ENCODE measurements around the gene DACT3.
A peak's percentile ranks its signal among the peaks of the same experiment; 100 is the strongest.

DACT3 gene

GRCh38 chr19:46610413-46610775 lies 50.6 kb downstream of the DACT3 start:
- no peak for DNase-seq

GRCh38 chr19:46609511-46610412 lies 51.2 kb downstream of the DACT3 start:
- no peak for DNase-seq

DNA sequence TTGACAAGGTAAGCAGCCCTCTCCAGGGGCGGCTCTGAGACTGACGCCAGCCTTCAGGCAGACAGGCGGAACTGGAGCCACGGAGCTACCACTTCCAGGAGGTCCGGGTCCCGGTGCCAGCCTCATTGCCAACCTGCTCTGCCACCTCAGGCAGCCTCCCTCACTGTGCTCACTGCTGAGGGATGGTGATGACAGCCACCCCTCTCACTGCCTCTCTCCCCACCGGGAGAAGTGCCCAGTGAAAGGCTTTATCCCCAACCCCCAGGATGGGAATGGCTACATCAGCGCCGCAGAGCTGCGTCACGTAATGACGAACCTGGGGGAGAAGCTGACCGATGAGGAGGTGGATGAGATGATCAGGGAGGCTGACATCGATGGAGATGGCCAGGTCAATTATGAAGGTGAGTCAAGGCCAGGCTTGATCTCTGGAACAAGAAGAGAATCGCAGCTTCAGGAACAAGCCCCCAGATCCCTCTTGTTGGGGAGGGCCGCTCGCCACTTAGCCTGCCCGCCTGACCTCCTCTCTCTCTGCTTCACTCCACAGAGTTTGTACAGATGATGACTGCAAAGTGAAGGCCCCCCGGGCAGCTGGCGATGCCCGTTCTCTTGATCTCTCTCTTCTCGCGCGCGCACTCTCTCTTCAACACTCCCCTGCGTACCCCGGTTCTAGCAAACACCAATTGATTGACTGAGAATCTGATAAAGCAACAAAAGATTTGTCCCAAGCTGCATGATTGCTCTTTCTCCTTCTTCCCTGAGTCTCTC lies 52.2 kb downstream of the DACT3 start:
- DNase-seq = no peak

GRCh38 chr19:46608178-46608577 lies 52.8 kb downstream of the DACT3 start:
- no peak for DNase-seq

DNA sequence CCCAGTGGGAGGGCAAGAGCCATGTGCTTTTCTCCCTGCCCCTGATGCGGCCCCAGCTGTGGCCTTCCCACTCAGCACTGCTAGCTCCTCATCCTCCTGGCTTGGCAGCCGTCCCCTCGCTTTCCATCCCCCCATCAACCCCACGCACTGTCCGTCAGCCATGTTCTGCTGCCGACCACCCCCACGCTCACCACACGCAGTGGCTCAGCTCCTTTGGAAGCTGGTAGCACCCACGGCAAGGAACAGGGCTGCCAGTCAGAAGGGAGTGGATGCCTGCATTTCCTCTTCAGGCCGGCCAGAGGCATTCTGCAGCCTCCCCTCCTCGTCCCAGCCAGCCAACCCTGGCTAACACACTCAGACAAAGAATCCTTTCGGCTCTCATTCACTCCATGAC lies 53.5 kb downstream of the DACT3 start:
- no peak for DNase-seq

- no peak for DNase-seq
Observed at GRCh38 chr19:46606681-46607447, 54.1 kb downstream of the DACT3 start.

- no peak for DNase-seq
Observed at GRCh38 chr19:46606019-46606418, 55.0 kb downstream of the DACT3 start.

DNA sequence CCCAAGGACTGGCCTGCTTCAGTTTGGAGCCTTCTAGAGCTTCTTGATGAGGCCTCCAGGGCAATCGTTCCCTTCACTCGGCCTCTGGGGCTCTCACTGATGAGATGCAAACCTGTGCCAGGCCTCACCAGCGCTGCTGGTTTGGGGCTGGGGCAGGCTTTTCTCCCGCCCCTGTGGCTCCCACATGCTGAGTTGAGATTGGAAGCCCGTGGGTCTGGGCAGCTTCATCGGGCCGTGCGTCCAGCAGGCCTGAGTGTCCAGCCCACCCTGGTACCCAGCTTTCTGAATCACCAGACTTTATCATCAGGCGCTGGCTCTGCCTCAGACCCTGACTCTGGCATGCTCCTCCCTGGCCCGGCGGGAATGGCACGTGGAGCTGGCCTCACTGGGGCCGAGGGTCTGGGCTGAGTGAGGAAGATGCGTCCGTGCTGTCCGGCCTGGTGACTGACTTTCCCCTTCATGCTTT lies 55.6 kb downstream of the DACT3 start:
- DNase-seq = no peak

DNA sequence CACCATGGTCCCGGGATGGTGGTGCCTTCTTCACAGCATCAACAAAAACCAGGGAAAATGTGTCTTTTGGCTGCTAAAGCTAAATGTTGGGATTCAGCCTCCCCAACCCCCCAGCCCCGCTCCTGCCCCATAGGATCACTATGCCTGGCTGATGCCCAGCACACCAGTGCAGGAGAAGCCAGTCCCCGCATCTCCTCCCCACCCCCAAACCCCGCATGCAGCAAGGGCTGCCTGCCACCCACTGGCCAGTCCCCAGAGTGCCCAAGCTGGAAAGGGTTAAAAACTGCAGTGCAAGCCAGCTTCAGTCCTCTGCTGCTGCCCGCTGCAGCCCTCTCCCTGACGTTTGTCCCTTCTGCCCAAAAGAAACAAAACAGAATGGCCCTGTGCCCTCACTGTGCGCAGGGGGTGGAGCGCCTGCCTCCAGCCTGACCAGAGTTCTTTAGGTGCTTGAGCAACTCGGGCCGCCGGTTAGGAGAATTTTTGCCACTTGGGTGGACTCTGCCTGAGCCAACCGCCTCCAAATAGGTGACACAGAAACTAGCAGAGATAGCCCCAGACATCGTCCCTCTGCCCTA lies 56.1 kb downstream of the DACT3 start:
- no peak for DNase-seq

DNA sequence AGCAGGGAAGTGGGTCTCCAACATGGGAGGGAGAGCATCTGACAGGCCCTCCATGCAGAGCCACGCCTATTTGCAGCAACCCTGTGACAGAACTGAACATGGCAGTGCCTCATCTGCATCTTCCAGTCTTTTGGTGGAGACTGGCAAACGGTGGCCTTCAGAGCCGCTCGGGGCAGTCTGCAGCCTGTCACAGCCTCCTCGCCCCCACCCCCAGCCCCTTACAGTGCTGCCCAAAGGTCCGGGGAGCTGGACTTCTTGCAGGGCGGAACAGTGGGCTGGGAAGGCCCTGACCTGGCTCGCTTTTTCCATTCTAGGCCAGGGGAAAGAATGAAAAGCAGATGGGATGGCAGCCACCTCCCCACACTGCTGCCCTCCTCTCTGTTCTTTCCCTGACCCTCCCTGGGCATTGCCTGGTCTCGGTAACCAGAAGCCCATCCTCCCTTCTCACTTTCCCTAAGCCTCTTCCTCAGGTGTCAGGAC lies 57.2 kb downstream of the DACT3 start:
- no peak for DNase-seq

DNA sequence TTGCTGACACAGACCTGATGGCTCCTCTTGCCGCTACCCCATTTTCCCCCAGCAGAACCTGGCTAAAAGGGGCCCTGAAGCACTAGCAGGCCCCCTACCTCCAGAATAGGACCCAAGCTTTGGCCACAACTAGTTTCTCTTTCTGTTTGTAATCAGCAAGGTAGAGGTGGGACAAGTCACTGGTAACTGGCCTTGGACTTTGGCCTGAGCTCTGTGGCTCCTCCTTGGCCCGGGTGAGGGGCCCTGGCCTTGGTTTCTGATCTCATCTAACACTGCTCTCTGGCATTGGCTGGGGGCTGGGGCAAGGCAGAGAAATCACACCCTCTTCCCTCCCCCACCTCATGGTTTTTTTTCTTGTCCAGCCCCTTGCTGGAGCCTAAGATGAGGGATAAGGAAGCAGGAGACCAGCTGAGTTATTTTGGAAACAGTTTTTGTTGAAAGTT lies 57.8 kb downstream of the DACT3 start:
- no peak for DNase-seq

GRCh38 chr19:46602392-46603194 lies 58.4 kb downstream of the DACT3 start:
- DNase-seq = no peak

DNA sequence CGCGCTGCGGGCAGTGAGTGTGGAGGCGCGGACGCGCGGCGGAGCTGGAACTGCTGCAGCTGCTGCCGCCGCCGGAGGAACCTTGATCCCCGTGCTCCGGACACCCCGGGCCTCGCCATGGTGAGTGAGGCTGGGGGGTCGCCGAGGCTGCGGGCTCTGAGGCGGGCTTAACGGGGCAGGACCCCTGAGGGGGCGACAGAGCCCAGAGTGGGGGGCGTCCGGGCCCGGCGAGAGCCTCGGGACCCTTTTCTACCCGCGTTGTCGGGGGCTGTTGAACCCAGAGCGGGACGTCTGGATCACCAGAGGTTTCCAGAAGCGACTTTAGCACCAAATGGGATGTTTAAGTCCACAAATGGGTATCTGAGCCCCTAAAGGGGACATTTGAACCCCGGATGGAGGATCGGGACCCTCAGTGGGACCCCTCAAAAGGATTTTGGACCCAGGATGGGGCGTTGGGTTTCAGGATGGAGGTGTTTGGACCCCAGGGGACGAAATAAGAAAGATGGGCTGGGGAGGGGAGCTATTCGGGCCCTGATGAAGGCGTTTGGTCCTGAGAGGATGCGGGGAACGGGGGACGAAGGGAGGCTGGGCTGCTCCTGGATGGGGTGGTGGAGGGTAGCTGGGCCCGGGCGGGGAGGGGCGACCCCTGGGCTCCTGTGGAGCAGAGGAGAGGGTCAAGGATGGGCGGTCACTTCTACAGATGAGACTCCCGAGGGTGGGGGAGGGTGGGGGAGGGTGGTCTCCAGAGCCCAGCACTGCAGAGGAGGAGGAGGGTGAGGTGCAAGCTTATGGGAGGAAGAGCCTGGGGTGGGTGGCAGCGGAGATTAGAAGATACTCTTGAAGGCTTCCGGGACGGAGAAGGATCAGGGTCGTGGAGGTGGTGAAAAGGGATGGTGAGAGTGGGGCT lies 59.4 kb downstream of the DACT3 start, which contains the start of gene CALM3:
Gene CALM3 (plus strand): TSS at position 13 of the 907 bp plus-strand sequence. CDS start 105 bp downstream, at position 118.
- DNase-seq = no peak

DNA sequence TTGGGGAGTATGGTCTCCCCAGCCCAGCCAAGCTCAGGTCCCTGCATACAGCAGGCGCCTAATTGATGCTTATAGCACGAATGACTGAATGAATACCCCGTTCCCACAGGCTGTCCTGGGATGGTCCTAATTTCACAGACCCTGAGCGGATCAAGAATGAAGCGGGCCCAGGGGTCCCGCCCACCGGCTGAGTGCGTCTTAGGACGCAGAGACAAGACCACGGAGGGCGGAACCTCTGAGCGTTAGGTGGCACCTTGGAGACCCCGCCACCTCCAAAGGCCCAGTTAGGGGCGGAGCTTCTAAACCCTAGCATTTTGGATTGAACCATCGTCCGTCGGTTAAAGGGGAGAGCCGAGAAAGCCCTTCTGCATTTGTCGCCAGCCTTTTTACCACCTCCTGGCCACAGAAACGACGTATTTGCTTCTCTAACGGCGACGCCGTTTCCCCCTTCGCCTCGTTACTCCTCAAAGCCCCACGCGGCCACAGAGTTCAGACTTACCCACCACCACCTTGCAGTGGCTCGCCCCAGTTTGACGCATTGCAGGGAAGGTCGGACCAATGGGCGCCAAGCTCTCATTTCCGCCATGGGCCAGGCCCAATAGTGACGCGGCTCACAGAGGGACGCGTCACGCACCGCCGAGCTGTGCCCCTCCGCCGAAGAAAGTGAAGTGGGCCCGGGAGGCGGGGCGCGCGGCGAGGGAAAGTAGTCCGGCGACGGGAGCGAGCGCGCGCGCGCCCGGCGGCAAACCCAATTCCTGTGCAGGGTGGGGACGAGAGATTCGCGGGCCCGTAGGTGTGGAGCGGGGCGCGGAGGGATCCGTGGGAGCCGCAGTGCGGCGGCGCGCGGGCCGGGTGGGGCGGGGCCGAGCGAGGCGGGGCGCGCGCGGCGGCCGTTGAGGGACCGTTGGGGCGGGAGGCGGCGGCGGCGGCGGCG lies 60.3 kb downstream of the DACT3 start:
- peak; percentile 97 for DNase-seq

- no peak for DNase-seq
Observed at GRCh38 chr19:46599716-46600373, 61.1 kb downstream of the DACT3 start.

DNA sequence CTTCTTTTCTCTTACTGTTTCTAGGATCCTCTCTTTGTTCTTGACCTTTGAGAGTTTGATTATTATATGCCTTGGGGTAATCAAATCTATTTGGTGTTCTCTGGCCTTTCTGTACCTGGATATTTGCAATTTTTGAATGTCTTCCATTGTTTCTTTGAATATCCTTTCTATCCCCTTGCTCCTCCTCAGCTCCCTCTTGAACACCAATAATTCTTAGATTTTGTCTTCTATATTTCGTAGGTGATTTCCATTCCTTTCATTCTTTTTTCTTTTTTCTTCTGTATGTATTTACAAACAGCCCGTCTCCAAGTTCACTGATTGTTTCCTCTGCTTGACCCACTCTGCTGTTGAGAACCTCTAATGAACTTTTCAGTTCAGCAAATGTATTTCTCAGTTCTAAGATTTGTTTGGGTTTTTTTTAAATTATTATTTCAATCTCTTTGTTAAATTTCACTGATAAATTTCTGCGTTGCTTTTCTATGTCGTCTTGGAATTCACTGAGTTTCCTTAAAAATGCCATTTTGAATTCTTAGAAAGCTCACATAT lies 62.5 kb downstream of the DACT3 start:
- no peak for DNase-seq

Measured in SHP77 treated with DMSO at 0.1 percent for 48 hours (cell line).